ENCODE data around the gene ZNF687. TPM values are rescaled to one million over a fixed set of nuclear protein-coding genes. Genes with fewer than 3 reads are reported as not detected.

Gene ZNF687
- total RNA-seq, 2 donors from 2014 or later = 30.1 to 46.4 TPM

GRCh38 chr1:151294742-151295462 is 12.8 kb downstream of the ZNF687 start:
- TF ChIP-seq CTCF (IDR thresholded peaks at IDR 0.05) = no peak
- TF ChIP-seq POLR2AphosphoS5 (IDR thresholded peaks at IDR 0.05) = no peak
- no peak for TF ChIP-seq POLR2A (IDR thresholded peaks at IDR 0.05)
- DNase-seq (ENCODE audit: low spot score) = no peak
- Histone ChIP-seq H3K36me3 (peaks cover 15 to 37% of the 10 kb centered on the region in 2 donors), H3K4me1 (replicated peaks) (no peaks in the 10 kb centered on the region), H3K27ac (no peak overlapping the region), H3K9me3 (no peaks in the 10 kb centered on the region), H3K27me3 (replicated peaks; ENCODE audit: insufficient read depth) (no peaks in the 10 kb centered on the region), H3K4me3 (no peak overlapping the region)
- intact Hi-C loops (cut with DNase I) = no loop called here
- WGBS = 87% methylated on average over 2 of the region's 2 CpGs

- WGBS = 56% methylated on average over 7 of the region's 7 CpGs
- no peak for DNase-seq (ENCODE audit: low spot score)
- TF ChIP-seq POLR2A (IDR thresholded peaks at IDR 0.05) = no peak
- no peak for TF ChIP-seq CTCF (IDR thresholded peaks at IDR 0.05)
- no peak for TF ChIP-seq POLR2AphosphoS5 (IDR thresholded peaks at IDR 0.05)
- Histone ChIP-seq H3K36me3 (peaks cover 9 to 26% of the 10 kb centered on the region in 2 donors), H3K4me3 (no peak overlapping the region), H3K4me1 (replicated peaks) (peaks cover 4% of the 10 kb centered on the region), H3K27me3 (replicated peaks; ENCODE audit: insufficient read depth) (no peaks in the 10 kb centered on the region), H3K9me3 (no peaks in the 10 kb centered on the region), H3K27ac (peak overlapping the region in 1 of 2 donors; percentile 24)
- intact Hi-C loops (cut with DNase I) = loop anchor here (5.0 to 10.0 kb wide), 2 partner anchors 87 to 225 kb away; partner anchors contain the start of gene PSMB4
Measured at GRCh38 chr1:151309811-151310323, 27.8 kb downstream of the ZNF687 start.

GRCh38 chr1:151311011-151311410 is 28.9 kb downstream of the ZNF687 start:
- intact Hi-C loops (cut with DNase I) = no loop called here
- Histone ChIP-seq H3K4me3 (no peak overlapping the region), H3K4me1 (replicated peaks) (peaks cover 4% of the 10 kb centered on the region), H3K36me3 (peaks cover 9 to 14% of the 10 kb centered on the region in 2 donors), H3K9me3 (no peaks in the 10 kb centered on the region), H3K27ac (peak overlapping the region in 1 of 2 donors; percentile 1), H3K27me3 (replicated peaks; ENCODE audit: insufficient read depth) (no peaks in the 10 kb centered on the region)
- TF ChIP-seq CTCF (IDR thresholded peaks at IDR 0.05) (no peak), POLR2AphosphoS5 (IDR thresholded peaks at IDR 0.05) (no peak), POLR2A (IDR thresholded peaks at IDR 0.05) (no peak)
- no peak for DNase-seq (ENCODE audit: low spot score)
- WGBS = 59% methylated on average over 4 of the region's 4 CpGs

GRCh38 chr1:151311589-151312331 is 29.7 kb downstream of the ZNF687 start:
- WGBS = 60% methylated on average over 7 of the region's 7 CpGs
- DNase-seq (ENCODE audit: low spot score) = peak; percentile 22
- H3K4me3 ChIP-seq = no peak overlapping the region
- peaks cover 4% of the 10 kb centered on the region for H3K4me1 ChIP-seq (replicated peaks)
- H3K27ac ChIP-seq = peak overlapping the region in 1 of 2 donors; percentile 29
- H3K9me3 ChIP-seq = no peaks in the 10 kb centered on the region
- intact Hi-C loops (cut with DNase I) = no loop called here
- peaks cover 6 to 7% of the 10 kb centered on the region in 2 donors for H3K36me3 ChIP-seq
- peak; percentile 21 for TF ChIP-seq POLR2AphosphoS5 (IDR thresholded peaks at IDR 0.05)
- no peak for TF ChIP-seq CTCF (IDR thresholded peaks at IDR 0.05)
- TF ChIP-seq POLR2A (IDR thresholded peaks at IDR 0.05) = no peak
- H3K27me3 ChIP-seq (replicated peaks; ENCODE audit: insufficient read depth) = no peaks in the 10 kb centered on the region

Measured in prostate gland (tissue), 2 donors.